Measurements from ENCODE around the gene SLC39A5. TPM values are rescaled to one million over a fixed set of nuclear protein-coding genes. Genes with fewer than 3 reads are reported as not detected.
"Not testable (repeated sequence)": the region's sequence is repeated elsewhere in the genome, so short reads cannot be mapped to it uniquely, and the experiment has no call there.

The SLC39A5 gene, protein sequence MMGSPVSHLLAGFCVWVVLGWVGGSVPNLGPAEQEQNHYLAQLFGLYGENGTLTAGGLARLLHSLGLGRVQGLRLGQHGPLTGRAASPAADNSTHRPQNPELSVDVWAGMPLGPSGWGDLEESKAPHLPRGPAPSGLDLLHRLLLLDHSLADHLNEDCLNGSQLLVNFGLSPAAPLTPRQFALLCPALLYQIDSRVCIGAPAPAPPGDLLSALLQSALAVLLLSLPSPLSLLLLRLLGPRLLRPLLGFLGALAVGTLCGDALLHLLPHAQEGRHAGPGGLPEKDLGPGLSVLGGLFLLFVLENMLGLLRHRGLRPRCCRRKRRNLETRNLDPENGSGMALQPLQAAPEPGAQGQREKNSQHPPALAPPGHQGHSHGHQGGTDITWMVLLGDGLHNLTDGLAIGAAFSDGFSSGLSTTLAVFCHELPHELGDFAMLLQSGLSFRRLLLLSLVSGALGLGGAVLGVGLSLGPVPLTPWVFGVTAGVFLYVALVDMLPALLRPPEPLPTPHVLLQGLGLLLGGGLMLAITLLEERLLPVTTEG
- not detected for total RNA-seq

DNA sequence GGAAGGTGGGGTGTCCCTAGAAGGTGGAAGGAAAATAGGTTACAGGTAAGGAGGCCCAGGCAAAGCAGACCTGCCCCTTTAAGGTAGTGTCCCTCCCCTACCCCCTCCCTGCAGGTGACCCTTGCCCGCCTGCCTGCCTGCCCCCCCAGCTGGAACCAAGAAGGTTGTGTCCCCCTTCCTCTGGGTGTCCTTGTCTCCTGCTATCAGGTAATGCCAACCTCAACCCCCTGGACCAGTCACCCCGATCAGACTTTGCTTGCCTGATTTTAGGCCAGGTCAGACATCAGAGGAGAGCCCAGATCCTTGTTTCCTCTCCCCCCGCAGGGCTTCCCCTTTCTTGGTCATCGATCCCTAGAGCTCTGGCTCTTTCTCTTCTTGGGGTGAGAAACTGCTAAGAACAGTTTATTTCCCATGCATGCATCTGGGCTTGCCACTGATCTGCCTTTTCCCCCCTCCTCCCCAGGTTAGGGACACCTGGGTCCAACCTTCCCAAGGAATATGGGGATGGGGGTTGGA lies at the start of gene SLC39A5:
SLC39A5 (plus strand) TSS at position 136 of the 516 bp plus-strand sequence. CDS start 1,224 bp downstream, outside the sequence.
- no peak for FAIRE-seq

DNA sequence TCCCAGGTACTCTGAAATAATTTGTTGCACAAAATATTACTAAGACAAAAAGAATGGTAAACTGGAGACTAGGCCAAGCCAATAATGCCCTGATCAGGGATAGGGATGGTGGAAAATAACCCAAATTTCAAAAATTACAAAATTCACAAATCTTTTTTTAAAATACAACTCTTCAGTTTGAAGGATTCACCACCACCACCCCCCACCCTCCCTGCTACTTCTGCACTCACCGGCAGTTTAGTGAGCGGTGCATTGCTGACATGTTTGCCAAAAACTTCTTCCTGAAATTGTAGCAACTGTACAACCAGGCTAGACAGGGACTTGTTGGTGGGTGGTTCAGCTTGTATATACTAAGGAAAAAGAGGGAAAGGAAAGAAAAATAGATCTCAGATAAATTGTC lies 42.9 kb upstream of the SLC39A5 start:
- FAIRE-seq (no peak), DNase-seq (ENCODE audit: low spot score in 2 of 2) (no peak)

More for the DNA sequence above, at the start of gene SLC39A5:
- no peak for DNase-seq (ENCODE audit: low spot score in 2 of 2)

DNA sequence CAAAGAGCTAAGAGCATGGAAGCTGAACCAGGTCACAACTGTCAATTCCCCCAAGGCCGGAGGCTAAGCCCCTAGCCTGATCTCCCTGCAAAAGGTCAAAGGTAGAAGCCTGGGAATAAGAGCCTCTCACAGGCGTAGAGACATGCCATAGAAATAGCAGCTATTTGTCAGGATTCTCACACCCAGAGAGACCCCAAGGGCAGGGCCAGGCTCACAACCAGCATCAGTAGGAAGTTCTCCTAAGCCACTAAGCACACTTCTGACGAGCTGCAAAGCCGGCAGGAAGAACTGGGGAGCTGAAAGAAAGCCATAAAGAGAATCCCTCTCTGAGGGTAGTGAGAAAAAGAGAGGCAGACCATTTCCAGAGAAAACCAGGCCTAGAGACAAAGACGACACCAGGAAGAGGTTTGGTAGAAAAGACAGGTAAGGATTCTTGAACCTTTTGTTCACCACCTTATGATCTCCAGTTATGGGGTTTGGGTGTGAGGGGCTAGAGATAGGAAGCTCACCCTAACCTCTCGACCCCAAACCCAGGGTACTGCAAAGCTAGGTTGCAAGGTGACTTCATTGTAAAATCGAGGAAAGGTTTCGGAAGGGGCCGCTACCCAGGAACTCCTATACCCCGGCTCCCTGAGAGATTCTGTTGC lies 41.6 kb upstream of the SLC39A5 start:
- DNase-seq (ENCODE audit: low spot score in 2 of 2) (peak in 1 of 2 donors; percentile 27), FAIRE-seq (no peak)

DNA sequence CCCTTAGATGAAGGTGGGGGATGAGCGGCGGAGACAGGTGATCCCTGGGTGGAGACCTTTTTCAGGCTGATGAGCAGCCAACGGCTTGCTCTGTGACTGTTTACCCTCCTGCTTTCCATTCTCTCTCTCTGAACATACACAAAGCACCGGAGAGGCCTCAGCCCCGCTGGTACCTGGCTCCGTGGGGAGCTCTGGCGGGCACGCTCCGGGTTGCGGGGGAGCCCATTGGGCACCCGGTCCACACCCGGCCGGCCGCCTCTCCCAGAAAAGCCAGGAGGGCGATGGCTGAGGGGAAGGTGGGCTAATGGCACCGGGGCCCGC lies 41.1 kb upstream of the SLC39A5 start:
- DNase-seq (ENCODE audit: low spot score in 2 of 2) (peak in 1 of 2 donors; percentile 29), FAIRE-seq (no peak)

DNA sequence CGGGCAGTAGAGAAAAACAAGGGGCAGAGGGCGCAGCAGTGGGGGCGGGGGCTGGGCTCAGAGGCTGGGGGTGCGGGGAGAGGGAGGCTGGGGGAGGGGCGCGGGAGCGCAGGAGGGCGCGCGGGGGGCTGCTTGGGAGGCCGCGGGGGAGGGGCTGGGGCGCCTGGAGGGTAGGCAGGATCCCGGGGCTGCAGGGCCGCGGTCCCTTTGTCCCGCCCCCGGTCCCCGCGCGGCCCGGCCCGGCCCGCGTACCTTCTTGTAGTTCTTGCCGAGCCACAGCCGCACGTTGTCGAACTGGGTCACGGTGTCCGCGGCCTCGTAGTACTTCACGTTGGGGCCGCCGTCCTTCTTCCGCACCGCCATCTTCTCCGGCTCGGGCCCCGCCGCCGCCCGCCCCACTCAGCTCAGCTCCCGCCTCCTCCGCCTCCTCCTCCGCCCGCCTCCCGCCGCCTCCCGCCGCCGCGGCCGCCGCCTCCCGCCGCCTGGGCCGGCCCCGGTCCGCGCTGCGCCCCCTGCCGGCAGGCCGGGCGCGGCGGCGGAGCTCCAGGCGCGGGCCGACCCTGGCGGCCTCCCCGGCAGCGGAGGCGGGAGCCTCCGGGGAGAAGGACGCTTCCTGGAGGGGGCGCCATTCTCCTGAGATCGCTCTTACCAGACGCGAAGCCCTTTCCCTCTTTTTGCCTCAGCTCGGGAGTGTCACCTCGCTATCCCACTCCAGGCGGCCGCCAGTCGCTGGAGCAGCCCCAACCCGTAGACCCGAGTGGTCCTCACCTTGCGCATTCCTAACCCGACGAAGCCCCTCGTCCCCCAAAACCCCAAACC lies 40.5 kb upstream of the SLC39A5 start, which contains the start of gene SMARCC2:
SMARCC2 (minus strand) TSS at position 385 of the 819 bp plus-strand sequence; CDS start at position 363, 22 bp downstream.
- DNase-seq (ENCODE audit: low spot score in 2 of 2), result peak; percentile 88 to 92
- no peak for FAIRE-seq

DNA sequence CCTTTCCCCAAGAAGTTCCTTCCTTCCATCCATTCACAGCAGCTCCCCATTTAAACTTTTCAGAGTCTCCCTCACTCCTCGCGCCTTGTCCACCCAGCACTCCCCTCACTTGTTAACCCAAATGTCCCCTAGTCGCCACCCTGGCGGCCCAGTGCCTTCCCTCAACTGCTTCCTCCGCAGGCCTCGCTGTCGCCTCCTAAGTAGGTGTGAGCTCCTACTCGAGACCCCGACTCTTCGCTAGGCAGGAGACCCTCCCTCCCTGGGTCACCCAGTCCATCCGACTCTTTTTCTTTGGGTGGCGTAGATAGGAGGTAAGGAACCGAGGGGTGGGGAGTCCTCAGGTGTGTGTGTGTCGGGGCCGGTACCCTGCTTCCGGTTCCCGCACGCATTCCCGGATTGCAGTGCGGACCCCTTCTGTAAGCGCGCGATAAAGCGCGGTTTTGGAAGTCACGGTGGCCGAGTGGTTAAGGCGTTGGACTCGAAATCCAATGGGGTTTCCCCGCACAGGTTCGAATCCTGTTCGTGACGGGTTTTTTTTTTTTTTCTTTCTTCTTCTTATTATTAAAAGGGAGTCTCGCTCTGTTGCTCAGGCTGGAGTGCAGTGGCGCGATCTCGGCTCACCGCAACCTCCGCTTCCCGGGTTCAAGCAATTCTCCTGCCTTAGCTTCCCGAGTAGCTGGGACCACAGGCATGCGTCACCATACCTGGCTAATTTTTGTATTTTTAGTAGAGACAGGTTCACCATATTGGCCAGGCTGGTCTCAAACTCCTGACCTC lies 39.7 kb upstream of the SLC39A5 start:
- FAIRE-seq, result no peak
- peak; percentile 63 to 68 for DNase-seq (ENCODE audit: low spot score in 2 of 2)

DNA sequence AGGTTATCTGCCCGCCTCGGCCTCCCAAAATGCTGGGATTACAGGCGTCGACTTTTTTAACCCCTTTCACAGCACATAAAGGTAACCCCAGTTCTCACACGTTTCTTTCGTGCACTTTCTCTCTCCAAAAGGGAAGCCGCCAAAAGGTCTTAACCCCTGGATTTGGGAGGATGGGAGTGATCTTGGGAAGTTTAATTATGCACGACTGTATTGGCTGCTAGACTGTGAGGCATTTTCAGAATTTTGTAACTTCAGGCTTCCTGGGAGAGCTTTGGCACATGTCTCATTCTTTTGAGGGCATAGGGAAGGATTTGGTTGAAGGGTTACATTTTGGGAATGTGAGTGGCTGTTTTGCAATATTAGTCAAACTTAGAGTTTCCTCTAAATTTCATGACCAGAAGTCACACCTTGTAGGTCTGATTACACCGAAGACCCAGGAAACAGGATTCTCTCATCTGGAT lies 39.1 kb upstream of the SLC39A5 start:
- no peak for FAIRE-seq
- DNase-seq (ENCODE audit: low spot score in 2 of 2), result no peak

DNA sequence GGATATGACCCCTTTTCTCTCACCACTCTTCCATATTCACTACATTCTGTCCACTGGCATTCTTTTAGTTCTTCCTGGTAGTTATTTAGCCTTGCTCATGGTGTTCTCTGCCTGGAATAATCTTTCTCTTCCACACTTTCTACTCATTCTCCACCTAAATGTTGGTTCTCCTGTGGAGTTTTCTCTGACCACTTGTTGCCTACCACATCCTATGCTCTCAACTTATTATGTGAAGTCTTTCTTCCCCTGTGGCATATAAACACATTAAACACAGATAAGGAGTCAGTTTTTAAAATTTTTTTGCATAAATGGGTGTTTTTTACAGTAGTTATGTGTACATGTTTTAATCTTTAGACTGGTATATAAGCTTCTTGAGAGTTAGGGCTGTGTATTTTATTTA lies 37.3 kb upstream of the SLC39A5 start:
- DNase-seq (ENCODE audit: low spot score in 2 of 2), result no peak
- no peak for FAIRE-seq

DNA sequence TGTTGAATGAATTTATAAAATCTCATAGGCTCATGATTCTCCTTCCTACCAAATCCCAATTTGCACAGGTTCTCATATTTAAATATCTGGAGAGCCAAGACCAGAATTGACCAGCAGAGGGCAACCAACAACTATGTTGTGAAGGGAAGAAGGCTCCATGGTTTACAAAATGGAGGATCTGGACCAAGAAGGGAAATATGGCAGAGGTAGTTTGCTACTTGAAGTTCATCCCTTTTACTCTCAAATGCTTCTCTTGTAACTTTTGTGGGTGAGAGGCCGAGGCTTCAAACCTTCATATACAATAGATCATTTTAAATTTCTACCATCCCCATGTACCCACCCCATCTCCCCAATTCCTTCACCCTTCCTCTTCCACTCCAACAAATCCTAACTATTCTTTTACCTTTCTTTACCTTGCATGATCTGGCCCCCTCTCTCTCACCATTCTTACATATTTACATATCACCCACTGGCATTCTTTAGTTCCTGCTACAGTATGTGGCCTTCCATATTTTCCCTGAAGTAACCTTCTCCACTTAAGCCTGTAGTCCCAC lies 36.7 kb upstream of the SLC39A5 start:
- FAIRE-seq, result peak; percentile 3
- peak; percentile 63 to 70 for DNase-seq (ENCODE audit: low spot score in 2 of 2)

DNA sequence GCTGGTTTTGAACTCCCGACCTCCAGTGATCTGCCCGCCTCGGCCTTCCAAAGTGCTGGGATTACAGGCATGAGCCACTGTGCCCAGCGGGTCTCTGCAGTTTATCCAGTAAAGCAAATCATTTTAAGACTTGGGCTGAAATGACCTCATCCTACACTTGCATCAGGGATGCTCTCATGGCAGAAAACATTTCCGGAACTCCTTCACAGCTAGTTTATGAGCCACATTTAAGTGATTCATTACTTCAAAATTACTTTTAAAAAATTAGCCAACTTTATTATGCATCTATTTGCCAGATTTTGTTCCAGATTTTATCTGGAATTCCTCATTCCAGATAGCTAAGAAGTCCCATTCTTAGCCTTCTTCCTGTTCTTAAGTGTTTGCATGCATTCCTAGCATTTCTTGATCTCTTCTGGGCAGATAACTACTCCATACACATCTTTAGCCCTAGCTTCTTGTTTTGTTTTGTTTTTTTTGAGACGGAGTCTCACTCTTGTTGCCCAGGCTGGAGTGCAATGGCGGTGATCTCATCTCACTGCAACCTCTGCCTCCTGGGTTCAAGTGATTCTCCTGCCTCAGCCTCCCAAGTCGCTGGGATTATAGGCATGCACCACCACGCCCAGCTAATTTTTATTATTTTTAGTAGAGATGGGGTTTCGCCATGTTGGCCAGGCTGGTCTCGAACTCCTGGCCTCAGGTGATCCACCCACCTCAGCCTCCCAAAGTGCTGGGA lies 32.9 kb upstream of the SLC39A5 start:
- FAIRE-seq; DNase-seq (ENCODE audit: low spot score in 2 of 2): not testable (repeated sequence)

DNA sequence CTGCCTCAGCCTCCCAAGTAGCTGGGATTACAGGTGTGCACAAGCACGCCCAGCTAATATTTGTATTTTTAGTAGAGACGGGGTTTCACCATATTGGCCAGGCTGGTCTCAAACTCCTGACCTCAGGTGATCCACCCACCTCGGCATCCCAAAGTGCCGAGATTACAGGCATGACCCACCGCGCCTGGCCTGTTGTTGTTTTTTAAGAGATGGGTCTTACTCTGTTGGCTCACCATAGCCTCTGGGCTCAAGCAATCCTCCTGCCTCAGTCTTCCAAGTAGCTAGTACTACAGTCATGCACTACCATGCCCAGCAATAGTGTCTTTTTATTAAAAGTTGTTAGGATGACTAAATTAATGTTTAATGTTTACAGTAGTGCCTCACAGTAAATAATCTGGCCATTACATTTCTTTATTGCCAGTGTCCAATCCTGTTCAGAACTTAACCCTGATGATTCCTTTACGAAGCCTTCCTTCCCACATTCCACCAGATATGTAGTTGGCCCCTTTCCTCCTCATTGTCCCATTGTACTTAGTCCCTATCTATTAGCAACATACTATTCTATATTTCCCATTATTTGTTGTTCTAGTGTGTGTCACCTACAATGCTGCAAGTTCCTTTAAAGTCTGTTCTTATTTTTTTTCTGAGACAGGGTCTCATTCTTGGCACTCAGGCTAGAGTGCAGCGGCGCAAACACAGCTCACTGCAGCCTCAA lies 31.8 kb upstream of the SLC39A5 start:
- FAIRE-seq (no peak), DNase-seq (ENCODE audit: low spot score in 2 of 2) (no peak)

DNA sequence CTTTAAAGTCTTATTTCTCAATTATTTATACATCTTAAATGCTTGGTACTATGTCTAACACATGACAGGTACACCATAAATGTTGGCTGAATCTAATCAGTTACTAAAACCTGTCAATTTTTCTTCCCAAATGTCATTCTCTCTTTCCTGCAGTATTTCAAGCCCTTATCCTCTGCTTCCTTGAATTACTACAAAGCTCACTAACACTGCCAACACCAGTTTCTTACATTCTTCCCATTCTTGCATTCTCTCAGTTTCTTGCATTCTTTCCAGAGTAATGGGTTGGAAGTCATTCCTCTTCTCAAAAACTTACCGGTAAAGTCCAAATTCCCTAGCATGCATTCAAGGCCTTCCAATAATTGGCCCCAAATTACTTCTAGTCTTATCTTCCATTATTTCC lies 31.0 kb upstream of the SLC39A5 start:
- DNase-seq (ENCODE audit: low spot score in 2 of 2), result no peak
- FAIRE-seq, result no peak

DNA sequence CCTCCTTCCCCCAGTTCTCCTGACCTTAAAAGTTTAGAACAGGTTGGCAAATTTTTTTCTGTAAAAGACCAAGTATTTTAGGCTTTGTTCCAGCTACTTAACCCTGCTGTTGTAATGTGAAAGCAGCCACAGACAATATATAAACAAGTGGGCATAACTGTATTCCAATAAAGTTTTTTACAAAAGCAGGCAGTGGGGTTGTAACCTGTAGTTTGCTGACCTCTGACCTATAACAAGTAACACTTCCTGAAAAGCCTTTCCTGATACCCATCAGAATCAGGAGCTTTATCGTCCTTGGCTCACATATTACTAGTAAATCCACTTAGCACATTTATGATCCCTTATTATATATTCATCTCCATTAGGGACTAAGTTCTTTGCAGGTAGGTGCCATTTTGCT lies 27.5 kb upstream of the SLC39A5 start:
- FAIRE-seq (no peak), DNase-seq (ENCODE audit: low spot score in 2 of 2) (no peak)

DNA sequence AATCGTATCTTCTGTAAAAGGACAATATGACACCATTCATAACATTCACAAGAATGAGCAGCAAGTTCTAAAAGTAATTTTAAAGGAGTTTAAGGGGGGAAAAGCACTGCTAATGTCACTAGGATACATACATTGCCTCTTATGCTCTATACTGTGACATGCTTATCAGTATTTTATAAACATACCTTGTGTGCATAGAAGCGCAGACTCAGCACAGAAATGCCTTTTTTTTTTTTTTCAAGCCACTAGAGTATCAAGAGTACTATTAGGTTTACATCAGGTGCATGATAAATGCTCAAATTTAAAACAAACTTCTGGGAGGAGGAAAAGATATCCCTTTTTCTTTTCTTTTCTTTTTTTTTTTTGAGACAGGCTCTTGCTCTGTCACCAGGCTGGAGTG lies 27.0 kb upstream of the SLC39A5 start:
- FAIRE-seq, result no peak

DNA sequence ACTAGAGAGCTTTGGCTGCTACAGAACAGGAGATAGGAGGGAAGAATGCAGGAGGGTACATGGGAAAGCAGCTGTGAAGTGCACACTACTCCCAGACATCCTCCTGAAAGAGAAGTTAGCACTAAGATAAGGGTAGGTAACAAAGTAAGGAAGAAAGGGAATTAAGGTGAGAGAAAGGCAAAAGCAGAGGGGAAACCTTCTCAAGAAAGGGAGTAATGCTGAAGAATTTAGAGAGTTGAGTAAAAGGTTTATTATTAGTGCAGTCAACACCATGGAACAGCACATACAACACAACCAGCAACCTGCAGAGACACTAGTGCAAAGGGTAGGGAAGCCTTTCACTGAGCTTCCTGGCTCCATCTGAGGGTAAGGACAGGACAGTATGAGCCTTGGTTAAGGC lies 25.6 kb upstream of the SLC39A5 start:
- DNase-seq (ENCODE audit: low spot score in 2 of 2) (no peak), FAIRE-seq (no peak)

More for the DNA sequence above, 27.0 kb upstream of the SLC39A5 start:
- no peak for DNase-seq (ENCODE audit: low spot score in 2 of 2)

DNA sequence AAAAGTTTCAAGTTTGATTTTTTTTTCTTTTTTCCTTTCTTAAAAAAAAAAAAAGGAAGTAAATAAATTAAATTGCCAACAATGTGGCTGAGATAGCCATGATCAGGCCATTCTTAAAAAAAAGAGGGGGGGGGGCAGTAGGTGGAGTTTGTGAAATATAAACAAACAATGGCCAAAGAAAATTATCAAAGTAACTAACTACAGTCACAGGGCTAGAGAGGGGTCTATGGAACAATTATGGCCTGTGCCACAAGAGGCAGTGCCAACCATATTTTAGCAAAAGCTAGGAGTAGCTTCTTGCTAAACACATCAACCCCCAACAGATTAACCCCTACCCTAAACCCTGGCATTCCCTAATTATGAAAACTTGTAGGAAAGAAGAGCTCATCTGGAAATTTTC lies 24.4 kb upstream of the SLC39A5 start:
- DNase-seq (ENCODE audit: low spot score in 2 of 2) (no peak), FAIRE-seq (no peak)

DNA sequence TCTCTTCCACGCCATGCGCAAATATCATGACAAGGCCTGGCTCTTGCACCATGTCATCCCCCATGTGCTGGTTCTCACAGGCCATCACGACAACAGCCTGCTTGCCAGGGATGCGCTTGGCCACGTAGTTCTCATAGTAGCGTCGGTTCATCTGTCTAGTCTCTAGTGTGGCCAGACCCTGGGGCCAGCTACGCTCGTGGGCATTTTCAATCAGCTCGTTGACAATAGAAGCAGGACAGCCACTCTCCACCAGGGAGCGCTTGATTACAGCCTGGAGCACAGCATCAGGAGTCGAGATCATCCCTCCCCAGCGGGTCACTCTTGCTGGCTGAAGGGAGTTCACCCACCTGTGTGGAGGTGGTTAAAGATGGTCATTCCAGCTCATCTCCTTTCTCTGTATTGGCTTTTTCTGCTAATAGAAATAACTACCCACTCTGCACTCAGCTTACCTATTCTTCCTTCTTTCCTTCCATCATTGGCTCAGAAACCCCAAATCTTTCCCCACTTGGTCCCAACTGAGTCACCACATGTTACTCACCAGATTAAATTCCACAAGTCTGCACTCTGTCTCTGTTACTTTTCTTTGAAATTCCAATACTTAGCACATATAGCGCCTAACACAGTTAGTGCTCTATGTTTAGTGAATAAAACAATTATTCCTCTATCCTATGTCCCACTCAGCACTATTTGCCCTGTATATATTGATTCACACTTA lies 23.2 kb upstream of the SLC39A5 start:
- FAIRE-seq (no peak), DNase-seq (ENCODE audit: low spot score in 2 of 2) (peak in 1 of 2 donors; percentile 42)
